Germinal center (tissue), 1 donor: ENCODE measurements around the gene PHLPP2.

ENCODE experiments used
- DNase-seq: peaks from one replicate; pipeline ENCODE4 v3.0.0; 2012; ENCODE audit warnings: mixed read lengths, low spot score

The PHLPP2 gene, protein sequence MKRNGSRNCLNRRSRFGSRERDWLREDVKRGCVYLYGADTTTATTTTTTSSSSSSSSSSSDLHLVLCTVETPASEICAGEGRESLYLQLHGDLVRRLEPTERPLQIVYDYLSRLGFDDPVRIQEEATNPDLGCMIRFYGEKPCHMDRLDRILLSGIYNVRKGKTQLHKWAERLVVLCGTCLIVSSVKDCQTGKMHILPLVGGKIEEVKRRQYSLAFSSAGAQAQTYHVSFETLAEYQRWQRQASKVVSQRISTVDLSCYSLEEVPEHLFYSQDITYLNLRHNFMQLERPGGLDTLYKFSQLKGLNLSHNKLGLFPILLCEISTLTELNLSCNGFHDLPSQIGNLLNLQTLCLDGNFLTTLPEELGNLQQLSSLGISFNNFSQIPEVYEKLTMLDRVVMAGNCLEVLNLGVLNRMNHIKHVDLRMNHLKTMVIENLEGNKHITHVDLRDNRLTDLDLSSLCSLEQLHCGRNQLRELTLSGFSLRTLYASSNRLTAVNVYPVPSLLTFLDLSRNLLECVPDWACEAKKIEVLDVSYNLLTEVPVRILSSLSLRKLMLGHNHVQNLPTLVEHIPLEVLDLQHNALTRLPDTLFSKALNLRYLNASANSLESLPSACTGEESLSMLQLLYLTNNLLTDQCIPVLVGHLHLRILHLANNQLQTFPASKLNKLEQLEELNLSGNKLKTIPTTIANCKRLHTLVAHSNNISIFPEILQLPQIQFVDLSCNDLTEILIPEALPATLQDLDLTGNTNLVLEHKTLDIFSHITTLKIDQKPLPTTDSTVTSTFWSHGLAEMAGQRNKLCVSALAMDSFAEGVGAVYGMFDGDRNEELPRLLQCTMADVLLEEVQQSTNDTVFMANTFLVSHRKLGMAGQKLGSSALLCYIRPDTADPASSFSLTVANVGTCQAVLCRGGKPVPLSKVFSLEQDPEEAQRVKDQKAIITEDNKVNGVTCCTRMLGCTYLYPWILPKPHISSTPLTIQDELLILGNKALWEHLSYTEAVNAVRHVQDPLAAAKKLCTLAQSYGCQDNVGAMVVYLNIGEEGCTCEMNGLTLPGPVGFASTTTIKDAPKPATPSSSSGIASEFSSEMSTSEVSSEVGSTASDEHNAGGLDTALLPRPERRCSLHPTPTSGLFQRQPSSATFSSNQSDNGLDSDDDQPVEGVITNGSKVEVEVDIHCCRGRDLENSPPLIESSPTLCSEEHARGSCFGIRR (N-terminal part only)

DNA sequence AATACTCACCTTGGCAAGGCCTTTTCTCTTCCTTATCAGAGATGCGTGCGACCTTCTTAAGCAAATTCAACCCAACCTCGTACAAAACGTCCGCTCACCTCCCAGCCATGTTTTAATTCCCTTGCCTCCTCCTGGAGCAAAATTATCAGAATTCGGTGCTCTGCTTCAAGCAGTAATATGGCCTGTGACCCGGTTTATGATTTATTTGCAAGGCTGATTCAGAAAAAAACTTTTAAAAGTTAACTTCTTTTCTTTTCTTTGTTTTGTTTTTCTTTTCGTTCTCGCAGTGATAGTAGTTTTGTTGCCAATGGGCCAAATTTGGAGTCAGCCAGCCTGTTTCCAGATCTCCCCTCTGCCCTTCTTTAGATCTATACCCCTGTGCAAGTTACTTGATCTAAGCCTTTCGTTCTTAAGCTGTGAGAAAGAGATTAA lies at the start of gene PHLPP2:
PHLPP2 (minus strand) TSS at position 382 of the 432 bp plus-strand sequence. CDS start 9,906 bp downstream, outside the sequence.
- no peak for DNase-seq

DNA sequence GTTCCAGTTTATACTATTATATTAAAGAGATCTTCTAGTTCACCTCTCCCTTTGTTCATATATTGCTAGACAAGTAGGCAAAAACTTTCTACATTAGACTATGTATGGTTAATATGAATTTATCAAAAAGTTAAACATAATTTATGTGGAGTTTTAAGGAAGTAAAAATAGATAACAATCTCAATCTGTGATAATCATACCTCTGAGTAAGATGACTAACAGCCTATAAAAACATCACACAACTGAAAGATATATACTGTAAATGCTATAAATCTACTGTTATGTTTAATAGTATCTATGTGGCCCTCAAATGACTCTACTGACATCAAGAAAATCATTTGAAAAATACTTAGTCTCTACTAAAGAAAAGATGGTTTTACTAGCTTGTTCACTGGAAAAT lies 47.1 kb upstream of the PHLPP2 start:
- no peak for DNase-seq

DNA sequence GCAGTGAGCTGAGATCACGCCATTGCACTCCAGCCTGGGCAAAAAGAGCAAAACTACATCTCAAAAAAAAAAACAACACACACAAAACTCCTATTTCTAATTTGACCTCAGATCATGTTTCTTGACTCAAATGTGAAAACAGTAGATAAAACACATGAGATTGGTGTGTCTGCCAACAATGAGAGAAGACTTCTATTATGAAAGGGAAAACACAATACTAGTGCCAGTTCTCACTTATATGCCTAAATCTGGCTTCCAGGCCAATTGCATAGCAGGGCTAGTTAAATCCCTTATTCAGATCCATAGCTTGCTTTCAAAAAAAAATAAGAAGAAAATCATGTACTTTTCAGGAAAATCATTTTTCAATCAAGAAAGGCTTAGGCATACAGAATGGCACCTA lies 44.7 kb upstream of the PHLPP2 start:
- DNase-seq, result no peak

DNA sequence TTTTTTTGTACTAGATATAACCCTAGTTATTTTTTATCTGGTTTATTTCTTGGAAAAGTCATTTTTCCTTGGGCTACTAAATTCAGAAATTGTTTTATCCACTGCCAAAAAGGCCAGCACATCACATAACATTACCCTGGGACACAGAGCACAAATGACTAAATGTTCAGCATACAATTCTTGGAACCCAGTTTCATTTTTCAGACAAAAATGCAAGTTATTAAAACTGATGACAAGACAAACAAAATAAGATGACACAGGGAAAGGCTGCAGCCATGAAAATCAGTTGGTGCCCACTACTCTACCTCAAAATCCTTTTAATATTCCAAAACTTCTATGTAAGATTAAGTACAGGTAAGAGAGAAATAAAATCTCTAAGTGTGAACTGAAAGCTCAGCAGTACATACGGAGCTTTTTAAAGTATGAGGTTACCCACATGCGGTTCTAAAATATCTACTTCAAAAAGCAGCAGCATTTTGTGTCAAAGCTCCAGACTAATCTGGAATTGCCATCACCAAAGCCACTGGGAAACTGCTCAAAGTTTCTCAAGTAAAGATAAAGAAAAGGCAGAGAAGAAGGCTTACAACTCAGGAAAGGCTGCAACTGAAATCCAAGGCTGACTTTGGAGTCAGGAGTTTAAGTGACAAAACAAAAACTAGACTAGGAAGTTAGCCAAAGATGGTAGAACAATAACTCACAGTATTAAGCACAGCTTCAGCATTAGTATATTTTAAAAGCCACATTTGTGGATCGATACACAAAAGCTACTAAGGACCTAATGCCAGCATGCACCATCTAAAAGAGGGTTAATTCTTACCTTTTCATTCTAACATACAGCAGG lies 42.8 kb upstream of the PHLPP2 start:
- no peak for DNase-seq

DNA sequence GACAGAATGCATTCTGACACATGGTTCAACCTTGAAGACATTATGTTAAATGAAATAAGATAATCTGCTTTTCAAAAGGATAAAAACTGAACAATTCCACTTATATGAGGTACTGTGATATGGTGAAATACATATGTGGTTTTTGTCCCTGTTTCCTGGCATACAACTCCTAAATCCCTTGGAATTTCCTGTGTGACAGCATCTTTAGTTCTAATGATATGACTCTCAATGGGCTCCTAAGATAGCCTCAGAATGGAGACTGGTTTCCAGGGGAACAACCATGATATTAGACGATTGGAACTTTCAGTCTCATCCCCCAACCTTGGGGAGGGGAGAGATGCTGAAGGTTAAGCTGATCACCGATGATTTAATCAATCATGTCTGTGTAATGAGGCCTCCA lies 37.7 kb upstream of the PHLPP2 start:
- no peak for DNase-seq

DNA sequence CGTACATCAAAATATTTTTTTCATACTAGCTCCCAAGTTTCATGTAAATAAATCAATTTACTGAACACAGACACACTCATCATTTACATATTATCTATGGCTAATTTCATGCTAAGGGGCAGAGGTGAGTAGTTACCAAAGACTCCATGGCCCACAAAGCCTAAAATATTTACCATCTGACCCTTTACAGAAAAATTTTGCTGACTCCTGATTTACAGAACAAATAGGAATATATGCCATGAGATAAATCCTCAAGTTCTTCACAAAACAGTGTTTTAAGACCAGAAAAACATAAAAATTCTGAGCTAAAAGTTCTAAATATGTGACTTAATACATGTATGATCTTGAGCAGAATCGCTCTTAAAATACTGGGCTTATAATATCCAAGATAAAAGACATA lies 36.6 kb upstream of the PHLPP2 start:
- DNase-seq, result no peak

DNA sequence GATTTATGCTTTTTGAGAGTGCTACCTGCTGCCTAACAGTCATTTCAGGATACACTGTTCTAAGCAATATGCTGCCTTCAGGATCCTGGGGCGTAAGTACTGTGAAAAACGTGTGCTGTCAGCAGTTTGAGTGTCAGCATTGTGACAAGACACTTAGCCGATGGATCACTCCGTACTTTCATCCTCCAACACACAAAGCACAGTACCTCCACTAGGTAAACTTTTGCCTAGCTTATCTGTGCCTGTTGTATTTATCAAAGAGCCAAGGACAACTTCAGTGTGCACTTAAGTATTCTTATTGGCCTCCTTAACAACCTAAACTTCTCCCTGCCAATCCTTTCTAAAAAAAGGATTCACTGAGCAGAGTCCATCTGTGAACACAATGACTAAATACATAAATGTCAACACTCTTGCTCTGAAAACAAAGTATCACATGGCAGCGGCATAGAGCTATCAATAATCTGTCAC lies 33.8 kb upstream of the PHLPP2 start:
- no peak for DNase-seq

DNA sequence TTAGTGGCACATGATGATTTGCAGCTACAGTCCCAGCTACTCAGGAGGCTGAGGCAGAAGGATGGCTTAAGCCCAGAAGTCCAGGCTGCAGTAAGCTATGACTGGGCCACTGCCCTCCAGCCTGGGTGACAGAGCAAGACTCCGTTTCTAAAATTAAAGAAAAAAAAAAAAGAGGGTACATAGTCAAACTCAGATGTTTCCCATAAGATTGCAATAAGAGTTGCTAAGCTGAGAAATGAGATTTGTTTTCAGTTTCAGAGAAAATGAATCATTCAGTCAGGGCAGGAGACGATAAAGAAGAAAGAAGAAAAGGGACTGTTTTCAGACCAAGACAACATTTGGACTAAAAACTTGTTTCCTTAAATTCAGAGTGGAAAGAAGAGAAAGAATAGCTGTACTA lies 30.2 kb upstream of the PHLPP2 start:
- DNase-seq, result no peak

DNA sequence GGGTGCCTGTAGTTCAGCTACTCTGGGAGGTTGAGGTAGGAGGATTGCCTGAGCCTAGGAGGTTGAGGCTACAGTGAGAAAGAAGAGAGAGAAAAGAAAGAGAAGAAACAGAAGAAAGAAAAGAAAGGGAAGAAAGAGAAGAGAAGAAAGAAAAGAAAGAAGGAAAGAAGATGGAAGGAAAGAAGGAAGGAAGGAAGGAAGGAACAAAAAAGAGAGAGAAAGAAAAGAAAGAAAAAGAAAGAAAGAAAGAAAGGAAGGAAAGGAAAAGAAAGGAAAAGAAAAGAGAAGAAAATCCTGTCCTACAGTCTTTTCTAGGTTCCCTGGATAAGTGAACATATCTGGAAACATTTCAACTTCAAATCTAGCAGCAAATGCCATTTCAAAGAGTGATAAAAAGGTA lies 29.6 kb upstream of the PHLPP2 start:
- DNase-seq, result no peak

DNA sequence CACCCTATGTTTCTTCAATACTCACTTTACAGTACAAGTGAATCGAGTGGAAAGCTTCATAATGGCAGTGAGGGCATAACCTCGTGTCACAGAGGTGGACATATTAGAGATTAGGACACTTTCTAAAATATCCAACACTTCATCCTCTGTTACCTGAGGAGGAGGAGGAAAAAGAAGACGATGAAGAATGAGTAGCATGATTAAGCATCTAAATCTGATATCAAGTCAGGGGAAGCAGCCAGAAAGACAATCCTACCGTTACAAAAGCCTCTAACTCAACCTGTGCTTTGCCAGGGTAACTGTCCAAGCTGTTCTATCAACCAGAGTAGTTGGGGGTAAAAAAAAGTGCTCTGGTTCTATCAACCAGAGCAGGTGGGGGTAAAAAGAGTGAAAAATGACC lies 23.7 kb upstream of the PHLPP2 start:
- no peak for DNase-seq

DNA sequence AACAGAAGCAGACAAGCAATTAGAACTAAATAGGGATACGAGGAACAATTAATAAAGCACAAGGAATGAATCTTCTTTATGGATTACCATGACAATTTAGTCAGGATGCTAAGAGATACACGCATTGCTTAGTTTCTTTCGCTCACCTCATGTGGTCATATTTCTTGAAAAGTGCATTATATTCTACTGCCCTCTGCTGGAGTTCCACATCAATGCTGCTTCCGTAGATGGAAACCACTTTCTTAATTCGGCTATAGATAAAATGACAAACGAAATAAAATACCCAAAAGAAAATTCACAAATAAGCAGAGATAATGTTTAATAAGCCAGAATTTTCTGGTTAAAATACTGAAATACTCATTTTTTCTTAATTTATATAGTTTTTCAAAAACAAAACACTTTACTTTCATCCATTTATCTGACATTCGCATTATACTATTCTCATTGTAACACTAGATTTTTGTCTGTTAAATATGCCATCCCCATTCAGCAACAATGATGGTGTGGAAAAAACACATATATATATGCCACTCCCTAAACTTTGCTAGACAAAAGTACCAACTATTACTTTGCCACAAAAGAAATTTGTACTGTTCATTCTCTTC lies 22.0 kb upstream of the PHLPP2 start:
- peak; percentile 60 for DNase-seq

DNA sequence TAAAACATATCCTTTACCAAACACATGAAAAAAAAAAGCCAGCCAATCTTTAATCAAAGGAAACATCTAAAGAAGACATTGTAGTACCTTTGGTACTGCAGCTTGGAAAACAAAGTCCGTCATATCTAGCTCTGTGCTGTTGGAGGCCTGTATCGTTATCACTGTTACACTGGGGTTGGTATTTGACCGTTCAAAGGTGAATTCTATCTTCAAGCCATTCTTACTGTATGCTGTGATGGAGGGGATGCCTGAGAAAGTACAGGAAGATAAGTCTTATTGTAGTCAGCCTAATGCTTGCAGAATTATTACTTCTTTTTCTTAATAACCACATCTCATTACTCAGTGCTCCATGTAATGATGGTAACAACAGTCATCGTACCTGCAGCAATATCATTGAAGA lies 14.4 kb upstream of the PHLPP2 start:
- DNase-seq, result no peak

DNA sequence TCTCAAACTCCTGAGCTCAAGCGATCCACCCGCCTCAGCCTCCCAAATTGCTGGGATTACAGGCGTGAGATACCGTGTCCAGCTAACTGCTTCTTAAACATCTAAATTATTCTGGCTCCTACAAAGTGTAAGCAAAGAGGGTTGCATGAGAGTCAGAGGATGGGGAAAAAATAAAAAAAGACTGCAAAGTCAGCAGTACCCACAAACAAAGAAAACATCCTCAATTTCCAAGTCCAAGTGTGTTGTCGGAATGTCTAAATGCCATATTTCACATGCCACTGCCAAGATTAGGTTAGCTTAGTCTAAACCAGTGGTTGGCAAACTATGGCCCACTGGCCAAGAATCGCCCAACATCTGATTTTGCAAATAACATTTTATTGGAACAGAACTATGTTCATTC lies 13.0 kb upstream of the PHLPP2 start:
- DNase-seq, result no peak

DNA sequence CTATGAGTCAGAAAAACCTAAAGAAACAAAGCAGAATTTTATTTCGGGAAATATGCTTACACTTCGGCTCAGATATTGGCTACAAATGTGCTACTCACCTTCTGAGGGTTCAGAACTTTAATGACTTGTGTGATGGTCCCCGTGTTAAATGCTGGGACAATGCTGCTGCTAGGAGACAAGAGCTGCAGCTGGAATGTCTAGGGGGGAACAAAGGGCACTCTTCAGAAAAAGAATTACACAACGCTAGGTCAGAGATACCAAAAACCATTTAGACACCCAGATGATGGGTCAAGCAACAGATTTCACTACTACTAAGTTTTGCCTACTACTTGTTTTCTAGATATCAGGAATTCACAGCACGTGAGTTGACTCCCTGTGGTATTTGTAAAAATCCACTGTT lies 10.0 kb upstream of the PHLPP2 start:
- DNase-seq, result no peak

DNA sequence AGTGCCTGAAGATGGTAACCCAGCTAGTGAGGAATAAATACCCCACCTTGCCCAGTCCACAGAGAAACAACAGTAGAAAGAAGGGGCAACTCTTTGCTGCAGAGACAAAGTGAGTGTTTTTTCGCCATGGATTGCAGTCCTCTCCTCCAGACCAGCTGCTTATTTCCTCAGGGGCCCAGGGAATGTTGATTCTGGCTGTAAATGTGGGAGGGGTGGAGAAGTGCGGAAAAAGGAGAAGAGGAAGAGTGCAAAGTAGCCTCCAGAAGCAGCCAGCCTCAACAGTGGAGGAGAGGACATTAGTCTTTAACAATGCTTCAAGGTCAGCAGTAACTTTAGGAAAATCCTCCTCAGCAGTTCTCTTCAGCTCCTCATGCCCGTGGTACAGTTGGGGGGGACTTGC lies 8.1 kb upstream of the PHLPP2 start:
- DNase-seq, result no peak

DNA sequence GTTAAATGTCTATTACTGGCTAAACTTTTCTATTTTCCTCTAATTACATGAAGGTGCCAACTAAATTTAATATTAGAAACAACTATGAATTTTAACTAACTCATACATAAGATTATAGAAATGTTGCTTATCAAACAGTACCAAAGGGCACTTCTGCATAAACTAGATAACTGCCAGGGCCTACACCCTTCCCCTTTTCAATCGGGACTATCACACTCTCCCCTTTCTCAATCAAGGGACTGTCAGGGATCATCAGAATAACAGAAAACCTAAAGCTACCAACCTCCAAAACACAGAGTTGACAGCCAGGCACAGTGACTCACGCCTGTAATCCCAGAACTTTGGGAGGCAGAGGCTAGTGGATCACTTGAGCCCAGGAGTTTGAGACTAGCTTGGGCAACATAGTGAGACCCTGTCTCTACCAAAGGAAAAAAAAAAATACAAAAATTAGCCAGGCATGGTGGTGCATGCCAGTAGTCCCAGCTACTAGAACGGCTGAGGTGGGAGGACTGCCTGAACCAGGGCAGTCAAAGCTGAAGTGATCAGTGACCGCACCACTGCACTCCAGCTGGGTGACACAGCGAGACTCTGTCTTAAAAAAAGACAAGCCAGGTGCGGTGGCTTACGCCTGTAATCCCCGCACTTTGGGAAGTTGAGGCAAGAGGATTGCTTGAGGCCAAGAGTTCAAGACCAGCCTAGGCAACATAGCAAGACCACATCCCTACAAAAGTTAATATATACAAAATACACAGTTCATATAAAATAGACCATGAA lies 3.2 kb upstream of the PHLPP2 start:
- DNase-seq, result no peak

DNA sequence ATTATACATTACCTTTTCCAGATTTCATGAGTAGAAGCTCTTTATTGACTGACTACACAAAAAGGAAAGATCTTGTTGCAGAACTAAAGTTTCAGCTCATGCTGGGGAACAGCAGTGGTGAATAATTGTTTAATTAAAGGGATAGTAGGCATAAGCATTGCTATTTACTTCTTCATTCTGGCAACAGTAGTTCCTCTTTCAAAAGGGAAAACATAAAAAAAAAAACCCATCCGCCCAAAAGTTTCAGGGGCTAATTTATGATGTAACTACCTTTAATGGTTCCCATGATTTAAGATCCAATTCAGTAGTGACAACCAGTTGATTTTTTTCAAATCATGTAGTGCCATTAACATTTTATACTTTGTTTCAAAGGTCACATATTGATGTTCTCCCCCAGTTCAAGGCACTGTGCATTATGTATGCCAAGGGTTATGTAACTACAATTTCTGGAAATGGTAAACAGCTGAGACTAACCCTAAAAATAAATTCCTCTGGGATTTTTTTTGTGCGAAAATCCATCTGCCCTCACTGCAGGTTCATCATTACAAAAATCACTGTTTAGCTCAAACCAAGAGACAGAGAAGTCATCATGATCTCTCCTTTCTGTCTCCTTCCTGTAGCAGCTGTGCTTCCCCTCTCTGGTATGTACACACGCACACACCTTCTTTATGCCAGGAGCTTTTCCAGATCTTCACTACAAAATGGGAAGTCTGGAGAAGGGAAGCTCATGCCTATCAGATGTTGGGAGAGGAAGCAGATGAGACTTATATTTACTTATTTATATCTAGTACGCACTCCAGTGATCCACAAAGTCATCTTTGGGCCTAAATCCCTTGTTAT lies 2.2 kb upstream of the PHLPP2 start:
- DNase-seq, result peak; percentile 38

DNA sequence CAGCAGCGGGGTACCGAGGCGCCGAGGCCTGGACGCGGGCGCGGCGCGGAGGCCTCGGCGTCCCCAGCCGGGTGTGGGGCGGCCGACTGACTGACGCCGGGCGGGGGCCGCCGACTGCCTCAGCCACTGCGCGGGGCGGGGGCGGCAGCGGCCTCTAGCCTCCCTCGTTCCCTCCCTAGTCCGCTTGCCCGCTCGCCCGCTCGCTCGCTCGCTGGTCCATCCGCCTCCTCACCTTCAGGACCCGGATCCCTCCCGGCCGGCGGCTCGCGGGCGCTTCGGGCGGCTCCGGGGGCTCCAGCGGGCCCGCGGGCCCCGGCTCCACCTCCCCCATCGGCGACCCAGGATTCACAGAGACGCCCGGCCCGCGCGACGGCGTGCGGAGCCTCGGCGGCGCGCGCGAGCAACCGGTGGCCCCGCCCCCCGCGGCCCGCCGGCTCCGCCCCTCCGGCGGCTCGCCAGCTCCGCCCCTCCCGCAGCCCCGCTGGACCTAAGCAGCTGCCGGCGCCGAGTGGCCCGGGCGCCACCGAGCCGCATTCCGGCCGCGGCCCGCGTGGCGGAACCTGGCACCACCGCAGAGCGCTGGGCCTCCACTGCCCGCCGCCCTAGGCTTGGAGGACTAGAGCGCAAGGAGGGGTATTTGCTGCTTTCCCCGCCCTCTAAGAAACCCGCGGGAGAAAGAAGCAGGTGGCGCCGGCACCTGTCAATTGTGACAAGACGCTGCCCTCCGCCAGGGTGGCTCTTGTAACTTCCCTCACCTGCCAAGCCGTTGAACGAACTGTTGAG lies 773 bp downstream of the PHLPP2 start:
- peak; percentile 91 for DNase-seq
